Adrenal gland (tissue), 19 donors: Measurements from ENCODE around the gene ARHGEF2. TPM values are rescaled to one million over a fixed set of nuclear protein-coding genes. Genes with fewer than 3 reads are reported as not detected.
A peak's percentile ranks its signal among the peaks of the same experiment; 100 is the strongest.

ENCODE experiments used
- DNase-seq, 7 donors: peaks; one replicate each; pipeline ENCODE4 v3.0.0-alpha.2; 2019 to 2020
- H3K27ac ChIP-seq, 5 donors: fragments of 200-600 bp; sonication (generic) in 4 of 5; 1 replicate in 3 of 5; 2 replicates in 2 of 5; pipeline versions ENCODE4 v1.5.1 to v1.8.0; 2016 to 2020; ENCODE audit warnings: mild to moderate bottlenecking in 1 of 5
- H3K27me3 ChIP-seq: fragments of 200-600 bp; 2 replicates; pipeline ENCODE4 v1.8.0; 2021
- H3K36me3 ChIP-seq, 2 donors: fragments of 200-600 bp; replicated peaks in 1 of 2; 1 replicate in 1 of 2; 2 replicates in 1 of 2; pipeline versions ENCODE4 v1.5.1 to v1.8.0; 2018 to 2022
- H3K4me1 ChIP-seq, 2 donors: fragments of 200-600 bp; replicated peaks in 1 of 2; 1 replicate in 1 of 2; 2 replicates in 1 of 2; pipeline versions ENCODE4 v1.5.1 to v1.8.0; 2018 to 2021
- H3K4me3 ChIP-seq, 4 donors: fragments of 200-600 bp; sonication (generic) in 3 of 4; one replicate each; pipeline ENCODE4 v1.5.1; 2016 to 2018
- H3K9me3 ChIP-seq, 3 donors: fragments of 200-600 bp; sonication (generic) in 1 of 3; replicated peaks in 1 of 3; 1 replicate in 2 of 3; 2 replicates in 1 of 3; pipeline versions ENCODE4 v1.5.1 to v1.8.0; 2016 to 2021
- CTCF ChIP-seq, 6 experiments: fragments of 450-650 bp in 4 of 6; fragments of 200-600 bp in 2 of 6; sonication (generic) in 1 of 6; IDR thresholded peaks; 1 replicate in 5 of 6; 2 replicates in 1 of 6; pipeline versions ENCODE4 v1.5.1 to v1.8.0; 2016 to 2021; ENCODE audit warnings: antibody characterized with exemption in 6 of 6, mild to moderate bottlenecking in 2 of 6, moderate library complexity in 1 of 6
- POLR2A ChIP-seq, 2 donors: fragments of 450-650 bp; IDR thresholded peaks; one replicate each; pipeline ENCODE4 v1.6.1; 2017; ENCODE audit warnings: antibody characterized with exemption in 2 of 2, mild to moderate bottlenecking in 2 of 2, moderate library complexity in 1 of 2
- WGBS, 4 donors: extraction: QIAGEN DNeasy Blood & Tissue Kit in 2 of 4; methylation state at CpG; one replicate each; pipeline versions ENCODE4 v1.1.5 to v1.1.7; 2013 to 2017; 5-methylcytosine and 5-hydroxymethylcytosine counted together
- intact Hi-C, 2 donors: fragments of 100-400 bp; cut with DNase I; formaldehyde crosslinking; loops; one replicate each; pipeline versions ENCODE4 v1.14.1 to v1.15.0; 2022 to 2023
- long read RNA-seq, 10 donors: library from polyadenylated mRNA in 3 of 10; unstranded in 2 of 10; stranded (forward) in 1 of 10; transcript quantifications; one replicate each; pipeline ENCODE4 v2.0.0 and lab custom pipeline, GENCODE V29; 2021 to 2026
- polyA plus RNA-seq, 3 donors: library from polyadenylated mRNA; stranded (reverse); fragments of 200-250 nt in 2 of 3; fragments of 350-450 nt in 1 of 3; fragmentation: Illumina TruSeq in 1 of 3; extraction: RNeasy Lipid Tissue Mini Kit (QIAGEN cat#74804) in 1 of 3; gene quantifications; one replicate each; pipeline ENCODE4 v1.2.3, GENCODE V29; 2013 to 2014
- total RNA-seq, 9 donors: library from RNA; depleted of rRNA in 4 of 9; stranded (reverse); fragments of >200 nt in 4 of 9; fragments of 120-200 nt in 1 of 9; fragmentation: NEBNext Ultra II Directional in 1 of 9; extraction: Animal tissue kit (Norgen Biotek cat#: 25700) in 1 of 9; gene quantifications; one replicate each; pipeline versions ENCODE4 v1.1.0 to v1.2.4, GENCODE V29; 2013 to 2023
- donor health status: healthy with polysubstance abuse.
- donor health status: Bipolar disorder and iron deficiency.
- donor health status: DM: yes; HTN: yes; CAD: no.
- donor health status: DM: no; HTN: no; CAD: no.
- donor health status: DM: no; HTN: no; CAD: no.
- donor health status: DM: yes; HTN: yes; CAD: no.

Gene ARHGEF2
- total RNA-seq (10 to 100 TPM in 8 of 9 donors, 1 to 10 TPM in 1; 7.6 to 41.3 (median 32.3) TPM), polyA plus RNA-seq (10 to 100 TPM; 13.6 to 27.8 (median 19.9) TPM)
- long read RNA-seq, donor 1, result 0 reads
- long read RNA-seq, donor 2, result 0 reads
- long read RNA-seq, donor 3, partial matches to known transcripts, result 229 of 229 reads
- long read RNA-seq, donor 3, other reads (novel, unspliced or antisense), result 0 of 229 reads
- long read RNA-seq, donor 4, partial matches to known transcripts, result 0 of 4 reads
- long read RNA-seq, donor 4, other reads (novel, unspliced or antisense), result 4 of 4 reads
- long read RNA-seq, donor 5, partial matches to known transcripts, result 3 of 5 reads
- long read RNA-seq, donor 5, other reads (novel, unspliced or antisense), result 2 of 5 reads
- long read RNA-seq, donor 6, partial matches to known transcripts, result 0 of 2 reads
- long read RNA-seq, donor 6, other reads (novel, unspliced or antisense), result 2 of 2 reads
- long read RNA-seq, donor 7, result 0 reads
- long read RNA-seq, donor 8, result 0 reads
- long read RNA-seq, donor 9, result 0 reads
- long read RNA-seq, donor 10, result 0 reads

- H3K4me1 ChIP-seq, result peaks cover 0 to 35% of the 10 kb centered on the region in 2 donors
- intact Hi-C loops, result no loop called here
- peak within 1 kb of the TSS; percentile 65 to 95 (median 73) for H3K4me3 ChIP-seq
- TF ChIP-seq CTCF (IDR thresholded peaks at IDR 0.05), result no peak
- peak in 1 of 2 donors; percentile 29 for TF ChIP-seq POLR2A (IDR thresholded peaks at IDR 0.05)
- H3K27ac ChIP-seq, result peak within 1 kb of the TSS; percentile 43 to 88 (median 68)
- 0 to 3% (median 1%) methylated on average over 11 to 51 of the region's 52 CpGs for WGBS, 4 donors
- no peaks in the 10 kb centered on the region for H3K27me3 ChIP-seq
- peak; percentile 62 to 76 (median 69) for DNase-seq
- no peaks in the 10 kb centered on the region for H3K9me3 ChIP-seq
- H3K36me3 ChIP-seq, result no peaks in the 10 kb centered on the region
These were observed at the start of gene ARHGEF2 for GRCh38 chr1:155978325-155978972. ARHGEF2 (minus strand) TSS chr1:155978547; CDS start chr1:155978427, 120 bp downstream.

DNA sequence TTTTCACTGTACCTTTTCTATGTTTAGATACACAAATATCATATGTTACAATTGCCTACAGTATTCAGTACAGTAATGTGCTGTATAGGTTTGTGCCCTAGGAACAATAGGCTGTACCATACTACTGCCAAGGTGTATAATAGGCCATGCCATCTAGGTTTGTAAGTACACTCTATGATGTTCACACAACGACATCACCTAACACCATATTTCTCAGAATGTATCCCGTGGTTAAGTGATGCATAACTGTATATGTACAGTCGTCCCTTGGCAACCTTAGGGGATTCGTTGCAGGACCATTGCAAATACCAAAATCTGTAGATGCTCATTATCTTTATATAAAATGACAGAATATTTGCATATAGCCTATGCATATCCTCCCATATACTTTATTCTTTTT, 48.2 kb upstream of the ARHGEF2 start:
- WGBS, 4 donors, result 83 to 90% (median 87%) methylated on average over 4 of the region's 4 CpGs
- Histone ChIP-seq H3K4me1 (no peaks in the 10 kb centered on the region), H3K9me3 (no peaks in the 10 kb centered on the region), H3K36me3 (no peaks in the 10 kb centered on the region), H3K27me3 (no peaks in the 10 kb centered on the region), H3K27ac (no peak overlapping the region), H3K4me3 (no peak overlapping the region)
- TF ChIP-seq POLR2A (IDR thresholded peaks at IDR 0.05) (no peak), CTCF (IDR thresholded peaks at IDR 0.05) (no peak)
- intact Hi-C loops, result no loop called here
- DNase-seq, result no peak

- 8 to 16% (median 10%) methylated on average over 9 of the region's 9 CpGs for WGBS, 4 donors
- peaks cover 0 to 4% of the 10 kb centered on the region in 2 donors for H3K4me1 ChIP-seq
- no peak overlapping the region for H3K4me3 ChIP-seq
- H3K27ac ChIP-seq, result no peak overlapping the region
- no peaks in the 10 kb centered on the region for H3K27me3 ChIP-seq
- DNase-seq, result peak in 6 of 7 donors; percentile 48 to 72 (median 66)
- H3K36me3 ChIP-seq, result no peaks in the 10 kb centered on the region
- intact Hi-C loops, result no loop called here
- TF ChIP-seq CTCF (IDR thresholded peaks at IDR 0.05) (peak; percentile 35 to 75 (median 52)), POLR2A (IDR thresholded peaks at IDR 0.05) (no peak)
- no peaks in the 10 kb centered on the region for H3K9me3 ChIP-seq
These were observed 47.5 kb upstream of the ARHGEF2 start for GRCh38 chr1:156025876-156026275.

DNA sequence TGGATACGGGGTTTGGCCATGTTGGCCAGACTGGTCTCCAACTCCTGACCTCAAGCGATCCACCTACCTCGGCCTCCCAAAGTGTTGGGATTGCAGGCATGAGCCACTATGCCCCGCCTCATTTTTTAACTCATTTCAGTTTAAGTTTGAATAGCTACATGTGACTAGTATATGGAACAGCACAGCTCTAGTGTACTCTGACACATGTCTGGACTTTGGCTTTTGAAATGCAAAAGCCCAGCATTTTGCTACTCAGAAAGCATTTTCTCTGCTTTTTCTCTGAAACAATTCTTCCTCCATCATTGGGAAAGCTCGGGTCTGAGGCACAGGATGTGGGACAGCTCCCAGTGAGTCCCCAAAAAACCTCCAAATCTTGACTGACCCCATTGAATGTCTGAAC, 46.5 kb upstream of the ARHGEF2 start:
- Histone ChIP-seq H3K4me1 (peaks cover 3 to 8% of the 10 kb centered on the region in 2 donors), H3K9me3 (no peaks in the 10 kb centered on the region), H3K27me3 (no peaks in the 10 kb centered on the region), H3K36me3 (no peaks in the 10 kb centered on the region), H3K4me3 (no peak overlapping the region), H3K27ac (no peak overlapping the region)
- 70 to 79% (median 76%) methylated on average over 3 to 5 of the region's 5 CpGs for WGBS, 4 donors
- TF ChIP-seq CTCF (IDR thresholded peaks at IDR 0.05), result no peak
- no peak for TF ChIP-seq POLR2A (IDR thresholded peaks at IDR 0.05)
- intact Hi-C loops, result no loop called here
- DNase-seq, result no peak
